K562 (cell line): Measurements from ENCODE around the gene PCDHB13.
"Not testable (repeated sequence)": the region's sequence is repeated elsewhere in the genome, so short reads cannot be mapped to it uniquely, and the experiment has no call there.

Experiments used
- CEBPB ChIP-seq: fragments of 450-650 bp; IDR thresholded peaks from 2 replicates; pipeline ENCODE4 v1.6.1; 2016; ENCODE audit warnings: missing genetic modification characterization, missing compliant biosample characterization
- EZH2 ChIP-seq: IDR thresholded peaks from 2 replicates; pipeline ENCODE4 v1.6.1; 2012; ENCODE audit warnings: low read depth, mild to moderate bottlenecking, inconsistent platforms, low read length, borderline replicate concordance
- RAD21 ChIP-seq, 2 experiments: fragments of 250-450 bp in 1 of 2; fragments of 450-650 bp in 1 of 2; sonication (Bioruptor Pico) in 1 of 2; formaldehyde crosslinking in 1 of 2; IDR thresholded peaks in 1 of 2; conservative IDR thresholded peaks in 1 of 2; 2 replicates each; pipeline versions ENCODE4 v1.4.0 to v1.8.0; 2020 to 2022; ENCODE audit warnings: mild to moderate bottlenecking in 2 of 2, moderate library complexity in 1 of 2
- RB1 ChIP-seq: fragments of 450-650 bp; IDR thresholded peaks from 2 replicates; pipeline ENCODE4 v1.6.1; 2017; ENCODE audit warnings: low read depth, mild to moderate bottlenecking
- SP1 ChIP-seq: sonication (generic); formaldehyde crosslinking; IDR thresholded peaks from 2 replicates; pipeline ENCODE4 v1.8.1; 2022; ENCODE audit warnings: mild to moderate bottlenecking, missing genetic modification reagents
- SRF ChIP-seq, 2 experiments: fragments of 250-450, 450-650 bp in 1 of 2; sonication (Bioruptor Pico) in 1 of 2; sonication (generic) in 1 of 2; formaldehyde crosslinking; IDR thresholded peaks; 2 replicates each; pipeline versions ENCODE4 v1.5.0 to v1.5.1; 2020 to 2022; ENCODE audit warnings: mild to moderate bottlenecking in 1 of 2, missing genetic modification reagents in 1 of 2
- ZNF175 ChIP-seq: fragments of 200-800 bp; sonication (Bioruptor generic); IDR thresholded peaks from 2 replicates; pipeline ENCODE4 v1.6.1; 2016; ENCODE audit warnings: low read depth, mild to moderate bottlenecking, missing genetic modification characterization, missing compliant biosample characterization
- ZNF23 ChIP-seq: fragments of 250-450 bp; sonication (Bioruptor Pico); IDR thresholded peaks from 2 replicates; pipeline ENCODE4 v1.4.0; 2020; ENCODE audit warnings: mild to moderate bottlenecking
- ZNF785 ChIP-seq: fragments of 250-450 bp; sonication (Bioruptor Pico); IDR thresholded peaks from 2 replicates; pipeline ENCODE4 v1.4.0; 2020; ENCODE audit warnings: mild to moderate bottlenecking
- TF ChIP-seq, protein P1 (sequence below), 2 experiments: fragments of 450-650 bp; formaldehyde crosslinking in 1 of 2; IDR thresholded peaks; 2 replicates each; pipeline versions ENCODE4 v1.4.0 to v1.6.1; 2014 to 2020; ENCODE audit warnings: mild to moderate bottlenecking in 2 of 2, borderline replicate concordance in 1 of 2, low read depth in 1 of 2
- TF ChIP-seq, protein P2 (sequence below), 3 experiments: IDR thresholded peaks in 2 of 3; conservative IDR thresholded peaks in 1 of 3; 2 replicates each; pipeline ENCODE4 v1.5.1; 2011 to 2012; ENCODE audit warnings: low read length in 3 of 3, mild to moderate bottlenecking in 3 of 3, control low read depth in 2 of 3, improper control_type of control experiment in 1 of 3, inconsistent platforms in 1 of 3, low read depth in 1 of 3, mixed read lengths in 1 of 3, moderate library complexity in 1 of 3; ENCODE audit not compliant: insufficient read depth in 2 of 3
- TF ChIP-seq, protein P3 (sequence below): fragments of 450-650 bp; formaldehyde crosslinking; IDR thresholded peaks from 2 replicates; pipeline ENCODE4 v1.4.0; 2022; ENCODE audit warnings: missing genetic modification characterization
- TF ChIP-seq, protein P4 (sequence below): sonication (generic); formaldehyde crosslinking; IDR thresholded peaks from 2 replicates; pipeline ENCODE4 v1.8.0; 2022; ENCODE audit warnings: mild to moderate bottlenecking, missing genetic modification reagents

DNA sequence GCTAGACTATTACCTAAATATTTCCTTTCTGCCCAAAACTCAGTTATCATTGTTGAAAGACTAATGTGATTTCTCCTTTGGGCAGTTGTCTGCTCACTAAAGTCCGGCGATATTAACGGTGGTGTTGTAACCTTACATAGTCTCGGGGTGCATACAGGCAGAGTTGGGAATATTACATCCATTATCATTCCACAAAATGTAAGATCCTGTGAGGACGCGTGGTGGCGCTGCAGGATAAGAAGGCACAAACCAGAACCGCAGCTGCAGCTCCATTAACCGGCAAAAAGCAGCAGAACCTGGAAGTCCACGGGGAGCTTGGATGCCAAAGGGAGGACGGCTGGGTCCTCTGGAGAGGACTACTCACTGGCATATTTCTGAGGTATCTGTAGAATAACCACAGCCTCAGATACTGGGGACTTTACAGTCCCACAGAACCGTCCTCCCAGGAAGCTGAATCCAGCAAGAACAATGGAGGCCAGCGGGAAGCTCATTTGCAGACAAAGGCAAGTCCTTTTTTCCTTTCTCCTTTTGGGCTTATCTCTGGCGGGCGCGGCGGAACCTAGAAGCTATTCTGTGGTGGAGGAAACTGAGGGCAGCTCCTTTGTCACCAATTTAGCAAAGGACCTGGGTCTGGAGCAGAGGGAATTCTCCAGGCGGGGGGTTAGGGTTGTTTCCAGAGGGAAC is at the start of gene PCDHB13:
- not testable (repeated sequence) for TF ChIP-seq EZH2; CEBPB (tag); SP1; ZNF175 (CRISPR knock-in tag); RB1; ZNF785 (CRISPR knock-in tag); ZNF23 (CRISPR knock-in tag); SRF (CRISPR knock-in tag; IDR thresholded peaks at IDR 0.05)
- TF ChIP-seq, protein P1, sequence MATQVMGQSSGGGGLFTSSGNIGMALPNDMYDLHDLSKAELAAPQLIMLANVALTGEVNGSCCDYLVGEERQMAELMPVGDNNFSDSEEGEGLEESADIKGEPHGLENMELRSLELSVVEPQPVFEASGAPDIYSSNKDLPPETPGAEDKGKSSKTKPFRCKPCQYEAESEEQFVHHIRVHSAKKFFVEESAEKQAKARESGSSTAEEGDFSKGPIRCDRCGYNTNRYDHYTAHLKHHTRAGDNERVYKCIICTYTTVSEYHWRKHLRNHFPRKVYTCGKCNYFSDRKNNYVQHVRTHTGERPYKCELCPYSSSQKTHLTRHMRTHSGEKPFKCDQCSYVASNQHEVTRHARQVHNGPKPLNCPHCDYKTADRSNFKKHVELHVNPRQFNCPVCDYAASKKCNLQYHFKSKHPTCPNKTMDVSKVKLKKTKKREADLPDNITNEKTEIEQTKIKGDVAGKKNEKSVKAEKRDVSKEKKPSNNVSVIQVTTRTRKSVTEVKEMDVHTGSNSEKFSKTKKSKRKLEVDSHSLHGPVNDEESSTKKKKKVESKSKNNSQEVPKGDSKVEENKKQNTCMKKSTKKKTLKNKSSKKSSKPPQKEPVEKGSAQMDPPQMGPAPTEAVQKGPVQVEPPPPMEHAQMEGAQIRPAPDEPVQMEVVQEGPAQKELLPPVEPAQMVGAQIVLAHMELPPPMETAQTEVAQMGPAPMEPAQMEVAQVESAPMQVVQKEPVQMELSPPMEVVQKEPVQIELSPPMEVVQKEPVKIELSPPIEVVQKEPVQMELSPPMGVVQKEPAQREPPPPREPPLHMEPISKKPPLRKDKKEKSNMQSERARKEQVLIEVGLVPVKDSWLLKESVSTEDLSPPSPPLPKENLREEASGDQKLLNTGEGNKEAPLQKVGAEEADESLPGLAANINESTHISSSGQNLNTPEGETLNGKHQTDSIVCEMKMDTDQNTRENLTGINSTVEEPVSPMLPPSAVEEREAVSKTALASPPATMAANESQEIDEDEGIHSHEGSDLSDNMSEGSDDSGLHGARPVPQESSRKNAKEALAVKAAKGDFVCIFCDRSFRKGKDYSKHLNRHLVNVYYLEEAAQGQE (IDR thresholded peaks at IDR 0.05; ENCODE audit: borderline replicate concordance): not testable (repeated sequence)
- TF ChIP-seq, protein P1 (CRISPR knock-in tag; IDR thresholded peaks at IDR 0.05; ENCODE audit: low read depth): not testable (repeated sequence)
- TF ChIP-seq, protein P2, sequence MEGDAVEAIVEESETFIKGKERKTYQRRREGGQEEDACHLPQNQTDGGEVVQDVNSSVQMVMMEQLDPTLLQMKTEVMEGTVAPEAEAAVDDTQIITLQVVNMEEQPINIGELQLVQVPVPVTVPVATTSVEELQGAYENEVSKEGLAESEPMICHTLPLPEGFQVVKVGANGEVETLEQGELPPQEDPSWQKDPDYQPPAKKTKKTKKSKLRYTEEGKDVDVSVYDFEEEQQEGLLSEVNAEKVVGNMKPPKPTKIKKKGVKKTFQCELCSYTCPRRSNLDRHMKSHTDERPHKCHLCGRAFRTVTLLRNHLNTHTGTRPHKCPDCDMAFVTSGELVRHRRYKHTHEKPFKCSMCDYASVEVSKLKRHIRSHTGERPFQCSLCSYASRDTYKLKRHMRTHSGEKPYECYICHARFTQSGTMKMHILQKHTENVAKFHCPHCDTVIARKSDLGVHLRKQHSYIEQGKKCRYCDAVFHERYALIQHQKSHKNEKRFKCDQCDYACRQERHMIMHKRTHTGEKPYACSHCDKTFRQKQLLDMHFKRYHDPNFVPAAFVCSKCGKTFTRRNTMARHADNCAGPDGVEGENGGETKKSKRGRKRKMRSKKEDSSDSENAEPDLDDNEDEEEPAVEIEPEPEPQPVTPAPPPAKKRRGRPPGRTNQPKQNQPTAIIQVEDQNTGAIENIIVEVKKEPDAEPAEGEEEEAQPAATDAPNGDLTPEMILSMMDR (IDR thresholded peaks at IDR 0.05 in 2 of 3, conservative IDR thresholded peaks at IDR 0.05 in 1 of 3; ENCODE audit: insufficient read depth in 2 of 3, low read depth in 1 of 3, low read length in 3 of 3): peak; percentile 39 to 57 (median 52); a peak in 5 of 6 replicates
- TF ChIP-seq RAD21 (CRISPR knock-in tag; conservative IDR thresholded peaks at IDR 0.05 in 1 of 2, IDR thresholded peaks at IDR 0.05 in 1 of 2): peak; percentile 27 to 44; a peak in 2 of 4 replicates
- TF ChIP-seq, protein P3, sequence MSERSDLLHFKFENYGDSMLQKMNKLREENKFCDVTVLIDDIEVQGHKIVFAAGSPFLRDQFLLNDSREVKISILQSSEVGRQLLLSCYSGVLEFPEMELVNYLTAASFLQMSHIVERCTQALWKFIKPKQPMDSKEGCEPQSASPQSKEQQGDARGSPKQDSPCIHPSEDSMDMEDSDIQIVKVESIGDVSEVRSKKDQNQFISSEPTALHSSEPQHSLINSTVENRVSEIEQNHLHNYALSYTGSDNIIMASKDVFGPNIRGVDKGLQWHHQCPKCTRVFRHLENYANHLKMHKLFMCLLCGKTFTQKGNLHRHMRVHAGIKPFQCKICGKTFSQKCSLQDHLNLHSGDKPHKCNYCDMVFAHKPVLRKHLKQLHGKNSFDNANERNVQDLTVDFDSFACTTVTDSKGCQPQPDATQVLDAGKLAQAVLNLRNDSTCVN (CRISPR knock-in tag): not testable (repeated sequence)
- TF ChIP-seq, protein P4, sequence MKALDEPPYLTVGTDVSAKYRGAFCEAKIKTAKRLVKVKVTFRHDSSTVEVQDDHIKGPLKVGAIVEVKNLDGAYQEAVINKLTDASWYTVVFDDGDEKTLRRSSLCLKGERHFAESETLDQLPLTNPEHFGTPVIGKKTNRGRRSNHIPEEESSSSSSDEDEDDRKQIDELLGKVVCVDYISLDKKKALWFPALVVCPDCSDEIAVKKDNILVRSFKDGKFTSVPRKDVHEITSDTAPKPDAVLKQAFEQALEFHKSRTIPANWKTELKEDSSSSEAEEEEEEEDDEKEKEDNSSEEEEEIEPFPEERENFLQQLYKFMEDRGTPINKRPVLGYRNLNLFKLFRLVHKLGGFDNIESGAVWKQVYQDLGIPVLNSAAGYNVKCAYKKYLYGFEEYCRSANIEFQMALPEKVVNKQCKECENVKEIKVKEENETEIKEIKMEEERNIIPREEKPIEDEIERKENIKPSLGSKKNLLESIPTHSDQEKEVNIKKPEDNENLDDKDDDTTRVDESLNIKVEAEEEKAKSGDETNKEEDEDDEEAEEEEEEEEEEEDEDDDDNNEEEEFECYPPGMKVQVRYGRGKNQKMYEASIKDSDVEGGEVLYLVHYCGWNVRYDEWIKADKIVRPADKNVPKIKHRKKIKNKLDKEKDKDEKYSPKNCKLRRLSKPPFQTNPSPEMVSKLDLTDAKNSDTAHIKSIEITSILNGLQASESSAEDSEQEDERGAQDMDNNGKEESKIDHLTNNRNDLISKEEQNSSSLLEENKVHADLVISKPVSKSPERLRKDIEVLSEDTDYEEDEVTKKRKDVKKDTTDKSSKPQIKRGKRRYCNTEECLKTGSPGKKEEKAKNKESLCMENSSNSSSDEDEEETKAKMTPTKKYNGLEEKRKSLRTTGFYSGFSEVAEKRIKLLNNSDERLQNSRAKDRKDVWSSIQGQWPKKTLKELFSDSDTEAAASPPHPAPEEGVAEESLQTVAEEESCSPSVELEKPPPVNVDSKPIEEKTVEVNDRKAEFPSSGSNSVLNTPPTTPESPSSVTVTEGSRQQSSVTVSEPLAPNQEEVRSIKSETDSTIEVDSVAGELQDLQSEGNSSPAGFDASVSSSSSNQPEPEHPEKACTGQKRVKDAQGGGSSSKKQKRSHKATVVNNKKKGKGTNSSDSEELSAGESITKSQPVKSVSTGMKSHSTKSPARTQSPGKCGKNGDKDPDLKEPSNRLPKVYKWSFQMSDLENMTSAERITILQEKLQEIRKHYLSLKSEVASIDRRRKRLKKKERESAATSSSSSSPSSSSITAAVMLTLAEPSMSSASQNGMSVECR (CRISPR knock-in tag): not testable (repeated sequence)
